ENCODE results near the gene MX1. TPM values are rescaled to one million over a fixed set of nuclear protein-coding genes. Genes with fewer than 3 reads are reported as not detected.

MX1 gene
- total RNA-seq, 1 experiment from 2014 or later: 2.0 TPM

DNA sequence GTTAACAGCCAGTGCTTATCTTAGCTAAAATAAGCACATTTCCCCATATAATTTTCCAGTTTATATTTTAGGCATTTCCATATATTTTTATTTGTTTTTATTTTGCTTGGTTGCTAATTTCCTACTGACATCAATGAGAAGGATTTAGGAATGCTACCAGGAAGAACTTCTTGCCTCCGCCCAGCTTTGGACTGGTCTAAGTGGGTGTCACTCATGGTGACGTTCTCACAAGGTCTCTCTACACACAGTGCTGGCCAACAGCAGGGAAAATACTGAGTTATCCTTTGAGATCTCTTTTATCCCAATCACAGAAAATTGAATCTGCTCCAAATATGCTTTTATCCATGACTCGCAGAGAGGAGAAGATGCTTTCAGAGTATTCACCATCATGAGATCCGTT lies 13.2 kb downstream of the MX1 start:
- no peak overlapping the region for H3K4me2 ChIP-seq (ENCODE audit: low read length)
- H3K9ac ChIP-seq (ENCODE audit: low read length): no peak overlapping the region
- H3K9me3 ChIP-seq (ENCODE audit: control insufficient read depth in 1 of 2, insufficient read depth in 1 of 2, low read depth in 1 of 2, low read length in 2 of 2): peaks cover 0 to 9% of the 10 kb centered on the region in 2 experiments; a peak in 2 of 4 replicates
- no peaks in the 10 kb centered on the region for H3K79me2 ChIP-seq (ENCODE audit: insufficient read depth, low read length)
- ChIA-PET CTCF (no interaction called here), POLR2A (no interaction called here), RAD21 (ENCODE audit: low non-redundant PET in 1 of 2, low total read pairs in 2 of 2, uncharacterized antibody in 2 of 2, unreplicated experiment in 2 of 2) (no interaction called here)
- TF ChIP-seq, protein P1, sequence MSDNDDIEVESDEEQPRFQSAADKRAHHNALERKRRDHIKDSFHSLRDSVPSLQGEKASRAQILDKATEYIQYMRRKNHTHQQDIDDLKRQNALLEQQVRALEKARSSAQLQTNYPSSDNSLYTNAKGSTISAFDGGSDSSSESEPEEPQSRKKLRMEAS (IDR thresholded peaks at IDR 0.05): no peak
- TF ChIP-seq, protein P2, sequence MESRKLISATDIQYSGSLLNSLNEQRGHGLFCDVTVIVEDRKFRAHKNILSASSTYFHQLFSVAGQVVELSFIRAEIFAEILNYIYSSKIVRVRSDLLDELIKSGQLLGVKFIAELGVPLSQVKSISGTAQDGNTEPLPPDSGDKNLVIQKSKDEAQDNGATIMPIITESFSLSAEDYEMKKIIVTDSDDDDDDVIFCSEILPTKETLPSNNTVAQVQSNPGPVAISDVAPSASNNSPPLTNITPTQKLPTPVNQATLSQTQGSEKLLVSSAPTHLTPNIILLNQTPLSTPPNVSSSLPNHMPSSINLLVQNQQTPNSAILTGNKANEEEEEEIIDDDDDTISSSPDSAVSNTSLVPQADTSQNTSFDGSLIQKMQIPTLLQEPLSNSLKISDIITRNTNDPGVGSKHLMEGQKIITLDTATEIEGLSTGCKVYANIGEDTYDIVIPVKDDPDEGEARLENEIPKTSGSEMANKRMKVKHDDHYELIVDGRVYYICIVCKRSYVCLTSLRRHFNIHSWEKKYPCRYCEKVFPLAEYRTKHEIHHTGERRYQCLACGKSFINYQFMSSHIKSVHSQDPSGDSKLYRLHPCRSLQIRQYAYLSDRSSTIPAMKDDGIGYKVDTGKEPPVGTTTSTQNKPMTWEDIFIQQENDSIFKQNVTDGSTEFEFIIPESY (IDR thresholded peaks at IDR 0.05; ENCODE audit: extremely low read depth, insufficient replicate concordance, low read length): no peak
- TF ChIP-seq, protein P3, sequence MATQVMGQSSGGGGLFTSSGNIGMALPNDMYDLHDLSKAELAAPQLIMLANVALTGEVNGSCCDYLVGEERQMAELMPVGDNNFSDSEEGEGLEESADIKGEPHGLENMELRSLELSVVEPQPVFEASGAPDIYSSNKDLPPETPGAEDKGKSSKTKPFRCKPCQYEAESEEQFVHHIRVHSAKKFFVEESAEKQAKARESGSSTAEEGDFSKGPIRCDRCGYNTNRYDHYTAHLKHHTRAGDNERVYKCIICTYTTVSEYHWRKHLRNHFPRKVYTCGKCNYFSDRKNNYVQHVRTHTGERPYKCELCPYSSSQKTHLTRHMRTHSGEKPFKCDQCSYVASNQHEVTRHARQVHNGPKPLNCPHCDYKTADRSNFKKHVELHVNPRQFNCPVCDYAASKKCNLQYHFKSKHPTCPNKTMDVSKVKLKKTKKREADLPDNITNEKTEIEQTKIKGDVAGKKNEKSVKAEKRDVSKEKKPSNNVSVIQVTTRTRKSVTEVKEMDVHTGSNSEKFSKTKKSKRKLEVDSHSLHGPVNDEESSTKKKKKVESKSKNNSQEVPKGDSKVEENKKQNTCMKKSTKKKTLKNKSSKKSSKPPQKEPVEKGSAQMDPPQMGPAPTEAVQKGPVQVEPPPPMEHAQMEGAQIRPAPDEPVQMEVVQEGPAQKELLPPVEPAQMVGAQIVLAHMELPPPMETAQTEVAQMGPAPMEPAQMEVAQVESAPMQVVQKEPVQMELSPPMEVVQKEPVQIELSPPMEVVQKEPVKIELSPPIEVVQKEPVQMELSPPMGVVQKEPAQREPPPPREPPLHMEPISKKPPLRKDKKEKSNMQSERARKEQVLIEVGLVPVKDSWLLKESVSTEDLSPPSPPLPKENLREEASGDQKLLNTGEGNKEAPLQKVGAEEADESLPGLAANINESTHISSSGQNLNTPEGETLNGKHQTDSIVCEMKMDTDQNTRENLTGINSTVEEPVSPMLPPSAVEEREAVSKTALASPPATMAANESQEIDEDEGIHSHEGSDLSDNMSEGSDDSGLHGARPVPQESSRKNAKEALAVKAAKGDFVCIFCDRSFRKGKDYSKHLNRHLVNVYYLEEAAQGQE (IDR thresholded peaks at IDR 0.05; ENCODE audit: low read depth): no peak
- TF ChIP-seq, protein P4, sequence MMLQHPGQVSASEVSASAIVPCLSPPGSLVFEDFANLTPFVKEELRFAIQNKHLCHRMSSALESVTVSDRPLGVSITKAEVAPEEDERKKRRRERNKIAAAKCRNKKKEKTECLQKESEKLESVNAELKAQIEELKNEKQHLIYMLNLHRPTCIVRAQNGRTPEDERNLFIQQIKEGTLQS (IDR thresholded peaks at IDR 0.05): no peak
- TF ChIP-seq FOSL1 (IDR thresholded peaks at IDR 0.05; ENCODE audit: low read depth) (no peak), SIN3A (IDR thresholded peaks at IDR 0.05; ENCODE audit: low read depth) (no peak), SRF (IDR thresholded peaks at IDR 0.05; ENCODE audit: low read depth) (no peak), ELF1 (IDR thresholded peaks at IDR 0.05; ENCODE audit: borderline replicate concordance, low read depth) (no peak), RAD21 (IDR thresholded peaks at IDR 0.05; ENCODE audit: low read depth) (no peak), JUND (IDR thresholded peaks at IDR 0.05) (no peak), ZNF274 (IDR thresholded peaks at IDR 0.05; ENCODE audit: low read depth, low read length) (no peak), ZFX (IDR thresholded peaks at IDR 0.05) (no peak), CBX3 (IDR thresholded peaks at IDR 0.05; ENCODE audit: low read depth) (no peak), EZH2 (IDR thresholded peaks at IDR 0.05) (no peak), SP1 (IDR thresholded peaks at IDR 0.05; ENCODE audit: low read depth) (no peak)
- TF ChIP-seq, protein P5, sequence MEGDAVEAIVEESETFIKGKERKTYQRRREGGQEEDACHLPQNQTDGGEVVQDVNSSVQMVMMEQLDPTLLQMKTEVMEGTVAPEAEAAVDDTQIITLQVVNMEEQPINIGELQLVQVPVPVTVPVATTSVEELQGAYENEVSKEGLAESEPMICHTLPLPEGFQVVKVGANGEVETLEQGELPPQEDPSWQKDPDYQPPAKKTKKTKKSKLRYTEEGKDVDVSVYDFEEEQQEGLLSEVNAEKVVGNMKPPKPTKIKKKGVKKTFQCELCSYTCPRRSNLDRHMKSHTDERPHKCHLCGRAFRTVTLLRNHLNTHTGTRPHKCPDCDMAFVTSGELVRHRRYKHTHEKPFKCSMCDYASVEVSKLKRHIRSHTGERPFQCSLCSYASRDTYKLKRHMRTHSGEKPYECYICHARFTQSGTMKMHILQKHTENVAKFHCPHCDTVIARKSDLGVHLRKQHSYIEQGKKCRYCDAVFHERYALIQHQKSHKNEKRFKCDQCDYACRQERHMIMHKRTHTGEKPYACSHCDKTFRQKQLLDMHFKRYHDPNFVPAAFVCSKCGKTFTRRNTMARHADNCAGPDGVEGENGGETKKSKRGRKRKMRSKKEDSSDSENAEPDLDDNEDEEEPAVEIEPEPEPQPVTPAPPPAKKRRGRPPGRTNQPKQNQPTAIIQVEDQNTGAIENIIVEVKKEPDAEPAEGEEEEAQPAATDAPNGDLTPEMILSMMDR (IDR thresholded peaks at IDR 0.05 in 2 of 3, conservative IDR thresholded peaks at IDR 0.05 in 1 of 3; ENCODE audit: borderline replicate concordance in 1 of 3, insufficient read depth in 1 of 3, low read depth in 2 of 3, low read length in 2 of 3): no peak
- H3K4me1 ChIP-seq (ENCODE audit: control insufficient read depth in 1 of 2, insufficient read depth in 2 of 2, low read length in 2 of 2): no peaks in the 10 kb centered on the region
- H3K27me3 ChIP-seq (ENCODE audit: insufficient read depth, low read length): no peaks in the 10 kb centered on the region
- BruUV-seq (replicated peaks): no TSS peak
- no peaks in the 10 kb centered on the region for H3K9me2 ChIP-seq (ENCODE audit: insufficient read depth)
- ATAC-seq (no peak), DNase-seq (ENCODE audit: low read depth, low spot score) (no peak)
- intact Hi-C loops (cut with micrococcal nuclease): no loop called here
- H4K20me1 ChIP-seq (ENCODE audit: insufficient read depth): no peaks in the 10 kb centered on the region
- no peak overlapping the region for H2AFZ ChIP-seq (ENCODE audit: low read depth, low read length, poor library complexity, severe bottlenecking)
- no peaks in the 10 kb centered on the region for H3K36me3 ChIP-seq (ENCODE audit: control insufficient read depth in 1 of 2, insufficient read depth in 2 of 2, low read length in 2 of 2)
- no peak overlapping the region for H3K4me3 ChIP-seq (replicated peaks in 1 of 2; ENCODE audit: low read depth in 1 of 2, low read length in 2 of 2)
- no peak overlapping the region for H3K27ac ChIP-seq (ENCODE audit: low read depth, low read length)
